H1 (cell line): ENCODE data around the gene TFCP2L1.

ENCODE experiments used
- ASH2L ChIP-seq: fragments of 200-600, 300-600 bp; sonication (generic); IDR thresholded peaks from one replicate; pipeline ENCODE4 v1.7.1; 2017; ENCODE audit warnings: low read length
- CBX5 ChIP-seq: fragments of 300-800, 300-1000 bp; sonication (generic); IDR thresholded peaks from 2 replicates; pipeline ENCODE4 v1.7.1; 2016; ENCODE audit warnings: antibody characterized with exemption, low read length, low read depth
- CTCF ChIP-seq, 3 experiments: IDR thresholded peaks; 1 replicate in 2 of 3; 2 replicates in 1 of 3; pipeline versions ENCODE4 v1.5.1 to v1.6.1; 2011; ENCODE audit warnings: low read length in 3 of 3, mild to moderate bottlenecking in 3 of 3, inconsistent platforms in 2 of 3, low read depth in 1 of 3, moderate library complexity in 1 of 3; ENCODE audit not compliant: insufficient read depth in 1 of 3; ENCODE audit errors: control extremely low read depth in 1 of 3
- EGR1 ChIP-seq: IDR thresholded peaks from 2 replicates; pipeline ENCODE4 v1.6.1; 2011; ENCODE audit warnings: low read depth, low read length, borderline replicate concordance
- HDAC6 ChIP-seq: IDR thresholded peaks from one replicate; pipeline ENCODE4 v1.7.1; 2012; ENCODE audit warnings: low read depth, mild to moderate bottlenecking, inconsistent platforms, low read length, moderate library complexity
- JUND ChIP-seq: IDR thresholded peaks from 2 replicates; pipeline ENCODE4 v1.6.1; 2011; ENCODE audit warnings: mild to moderate bottlenecking, improper control_type of control experiment, low read length
- POLR2A ChIP-seq, 2 experiments: IDR thresholded peaks; 1 replicate in 1 of 2; 2 replicates in 1 of 2; pipeline ENCODE4 v1.6.1; 2011; ENCODE audit warnings: low read depth in 2 of 2, low read length in 2 of 2, mild to moderate bottlenecking in 2 of 2; ENCODE audit errors: control extremely low read depth in 1 of 2
- SRF ChIP-seq: IDR thresholded peaks from 2 replicates; pipeline ENCODE4 v1.6.1; 2011; ENCODE audit warnings: mild to moderate bottlenecking, low read depth, low read length, moderate library complexity
- TBP ChIP-seq: IDR thresholded peaks from 2 replicates; pipeline ENCODE4 v1.6.1; 2011; ENCODE audit warnings: low read depth, low read length, improper control_type of control experiment

DNA sequence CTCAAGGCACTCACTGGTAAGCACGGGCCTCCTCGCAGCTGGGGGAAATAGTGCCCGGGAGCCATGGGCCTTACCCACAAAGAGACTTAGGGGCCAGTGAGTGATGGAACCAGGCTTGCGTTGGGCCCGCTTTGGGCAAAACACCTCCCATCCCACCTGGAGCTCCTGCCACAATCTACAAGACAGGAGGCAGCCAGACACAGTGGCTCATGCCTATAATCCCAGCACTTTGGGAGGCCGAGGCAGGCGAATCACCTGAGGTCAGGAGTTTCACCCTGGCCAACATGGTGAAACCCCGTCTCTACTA lies 88.2 kb downstream of the TFCP2L1 start:
- TF ChIP-seq JUND (no peak), POLR2A (IDR thresholded peaks at IDR 0.05; ENCODE audit: control extremely low read depth in 1 of 2, low read depth in 2 of 2, low read length in 2 of 2) (no peak), CTCF (IDR thresholded peaks at IDR 0.05; ENCODE audit: control extremely low read depth in 1 of 3, insufficient read depth in 1 of 3, low read depth in 1 of 3, low read length in 3 of 3) (no peak), ASH2L (no peak), EGR1 (no peak), HDAC6 (no peak), CBX5 (no peak), TBP (no peak), SRF (no peak)
